Neural cell (in vitro differentiated cells): ENCODE data around the gene CDK3. TPM values are rescaled to one million over a fixed set of nuclear protein-coding genes. Genes with fewer than 3 reads are reported as not detected.

ENCODE experiments used
- H2AFZ ChIP-seq: fragments of 200-600, 300-800 bp; sonication (generic), shearing (Covaris generic); 2 replicates; pipeline ENCODE4 v1.6.0; 2014; ENCODE audit warnings: low read depth, mild to moderate bottlenecking, antibody characterized with exemption, low read length, moderate library complexity
- H3F3A ChIP-seq: fragments of 200-600 bp; shearing (Covaris generic); 2 replicates; pipeline ENCODE4 v1.6.1; 2016; ENCODE audit warnings: mild to moderate bottlenecking, moderate library complexity, mixed read lengths, antibody characterized with exemption, low read length; ENCODE audit not compliant: insufficient read depth, poor library complexity, severe bottlenecking
- H3K27ac ChIP-seq: fragments of 200-600, 300-800 bp; sonication (generic), shearing (Covaris generic); 2 replicates; pipeline ENCODE4 v1.5.1; 2014; ENCODE audit warnings: mild to moderate bottlenecking, low read length, moderate library complexity
- H3K27me3 ChIP-seq: fragments of 300-800, 200-600 bp; sonication (generic), shearing (Covaris generic); 2 replicates; pipeline ENCODE4 v1.6.0; 2014; ENCODE audit warnings: mild to moderate bottlenecking, low read depth, low read length, moderate library complexity; ENCODE audit not compliant: insufficient read depth
- H3K36me3 ChIP-seq: fragments of 300-800, 200-600 bp; sonication (generic), shearing (Covaris generic); 2 replicates; pipeline ENCODE4 v1.5.1; 2014; ENCODE audit warnings: mild to moderate bottlenecking, antibody characterized with exemption, low read length, moderate library complexity; ENCODE audit not compliant: insufficient read depth
- H3K4me2 ChIP-seq: fragments of 300-800, 200-600 bp; sonication (generic), shearing (Covaris generic); 2 replicates; pipeline ENCODE4 v1.6.0; 2014; ENCODE audit warnings: mild to moderate bottlenecking, low read length
- H3K4me3 ChIP-seq: fragments of 300-800, 200-600 bp; sonication (generic), shearing (Covaris generic); 2 replicates; pipeline ENCODE4 v1.5.1; 2014; ENCODE audit warnings: mild to moderate bottlenecking, low read length, moderate library complexity
- H3K79me2 ChIP-seq: fragments of 200-600 bp; shearing (Covaris generic); replicated peaks from 2 replicates; pipeline ENCODE4 v1.6.0; 2014; ENCODE audit warnings: mild to moderate bottlenecking, low read length, moderate library complexity; ENCODE audit not compliant: insufficient read depth
- H3K9ac ChIP-seq: fragments of 300-800, 200-600 bp; sonication (generic), shearing (Covaris generic); 2 replicates; pipeline ENCODE4 v1.6.1; 2016; ENCODE audit warnings: mild to moderate bottlenecking, low read length, mixed read lengths
- H3K9me2 ChIP-seq: fragments of 200-600 bp; shearing (Covaris generic); 2 replicates; pipeline ENCODE4 v1.6.1; 2016; ENCODE audit warnings: mild to moderate bottlenecking, low read length, mixed read lengths; ENCODE audit not compliant: insufficient read depth
- H3K9me3 ChIP-seq: fragments of 200-600, 300-800 bp; sonication (generic), shearing (Covaris generic); 2 replicates; pipeline ENCODE4 v1.6.1; 2016; ENCODE audit warnings: mild to moderate bottlenecking, mixed run types, low read length, moderate library complexity, mixed read lengths
- H4K20me1 ChIP-seq: fragments of 200-600 bp; shearing (Covaris generic); 2 replicates; pipeline ENCODE4 v1.6.1; 2016; ENCODE audit warnings: mild to moderate bottlenecking, mixed run types; ENCODE audit not compliant: insufficient read depth
- CTCF ChIP-seq: fragments of 450-650 bp; IDR thresholded peaks from 2 replicates; pipeline ENCODE4 v1.5.1; 2014; ENCODE audit warnings: antibody characterized with exemption, mild to moderate bottlenecking, moderate library complexity; ENCODE audit not compliant: poor library complexity, severe bottlenecking
- EP300 ChIP-seq: fragments of 450-650 bp; conservative IDR thresholded peaks from 2 replicates; pipeline ENCODE4 v1.6.1; 2014; ENCODE audit warnings: antibody characterized with exemption, mild to moderate bottlenecking, moderate library complexity; ENCODE audit not compliant: poor library complexity, severe bottlenecking
- EZH2 ChIP-seq: fragments of 200-600, 300-800 bp; shearing (Covaris generic), sonication (generic); IDR thresholded peaks from 2 replicates; pipeline ENCODE4 v1.6.1; 2014; ENCODE audit warnings: antibody characterized with exemption, low read length, borderline replicate concordance, mild to moderate bottlenecking; ENCODE audit not compliant: insufficient read depth, poor library complexity, severe bottlenecking
- MXI1 ChIP-seq: fragments of 450-650 bp; conservative IDR thresholded peaks from 2 replicates; pipeline ENCODE4 v1.6.1; 2014; ENCODE audit warnings: antibody characterized with exemption, mild to moderate bottlenecking; ENCODE audit not compliant: poor library complexity, severe bottlenecking
- POLR2AphosphoS5 ChIP-seq: IDR thresholded peaks from 2 replicates; pipeline ENCODE4 v1.6.1; 2012
- RAD21 ChIP-seq: fragments of 450-650 bp; conservative IDR thresholded peaks from 2 replicates; pipeline ENCODE4 v1.6.1; 2014; ENCODE audit warnings: antibody characterized with exemption, mild to moderate bottlenecking, moderate library complexity
- REST ChIP-seq: IDR thresholded peaks from 2 replicates; pipeline ENCODE4 v1.6.1; 2012; ENCODE audit warnings: borderline replicate concordance
- SMC3 ChIP-seq: fragments of 450-650 bp; conservative IDR thresholded peaks from 2 replicates; pipeline ENCODE4 v1.6.1; 2014; ENCODE audit warnings: antibody characterized with exemption, mild to moderate bottlenecking, moderate library complexity; ENCODE audit not compliant: poor library complexity
- TAF1 ChIP-seq: IDR thresholded peaks from 2 replicates; pipeline ENCODE4 v1.6.1; 2012; ENCODE audit warnings: low read depth
- polyA plus RNA-seq: library from polyadenylated mRNA; depleted of rRNA; stranded (reverse); fragments of >200 nt; gene quantifications from 2 replicates; pipeline ENCODE4 v1.2.3, GENCODE V29; 2014

The CDK3 gene
- polyA plus RNA-seq, 1 donor from 2014 or later: 29.2 TPM

- Histone ChIP-seq H3K9me3 (no peaks in the 10 kb centered on the region), H3K27ac (no peak overlapping the region), H3K79me2 (no peaks in the 10 kb centered on the region), H3K27me3 (no peaks in the 10 kb centered on the region), H3F3A (no peaks in the 10 kb centered on the region), H3K4me2 (no peak overlapping the region), H4K20me1 (no peaks in the 10 kb centered on the region), H3K4me3 (no peak overlapping the region), H2AFZ (no peak overlapping the region), H3K9me2 (no peaks in the 10 kb centered on the region), H3K9ac (no peak overlapping the region), H3K36me3 (no peaks in the 10 kb centered on the region)
- TF ChIP-seq EP300 (no peak), REST (no peak), RAD21 (no peak), TAF1 (no peak), MXI1 (no peak), EZH2 (no peak), CTCF (no peak), SMC3 (no peak), POLR2AphosphoS5 (no peak)
Observed at GRCh38 chr17:76018801-76019200, 18.1 kb downstream of the CDK3 start.

GRCh38 chr17:76019833-76020467 lies 19.3 kb downstream of the CDK3 start:
- TF ChIP-seq TAF1 (no peak), CTCF (no peak), EZH2 (no peak), EP300 (no peak), MXI1 (no peak), POLR2AphosphoS5 (no peak), RAD21 (no peak)
- H3K9me3 ChIP-seq: no peaks in the 10 kb centered on the region

More at GRCh38 chr17:76019833-76020467, 19.3 kb downstream of the CDK3 start:
- no peak overlapping the region for H3K4me3 ChIP-seq
- H3K4me2 ChIP-seq: no peak overlapping the region
- no peak overlapping the region for H3K9ac ChIP-seq
- no peak overlapping the region for H2AFZ ChIP-seq
- no peaks in the 10 kb centered on the region for H3K36me3 ChIP-seq
- H3K79me2 ChIP-seq: no peaks in the 10 kb centered on the region
- no peaks in the 10 kb centered on the region for H3K27me3 ChIP-seq
- no peak overlapping the region for H3K27ac ChIP-seq
- H4K20me1 ChIP-seq: no peaks in the 10 kb centered on the region
- no peaks in the 10 kb centered on the region for H3F3A ChIP-seq
- H3K9me2 ChIP-seq: no peaks in the 10 kb centered on the region
